ENCODE results near the gene MAP4K4.
A peak's percentile ranks its signal among the peaks of the same experiment; 100 is the strongest.

MAP4K4 gene

GRCh38 chr2:101844055-101844635 lies 146.6 kb downstream of the MAP4K4 start:
- no peak for DNase-seq

DNA sequence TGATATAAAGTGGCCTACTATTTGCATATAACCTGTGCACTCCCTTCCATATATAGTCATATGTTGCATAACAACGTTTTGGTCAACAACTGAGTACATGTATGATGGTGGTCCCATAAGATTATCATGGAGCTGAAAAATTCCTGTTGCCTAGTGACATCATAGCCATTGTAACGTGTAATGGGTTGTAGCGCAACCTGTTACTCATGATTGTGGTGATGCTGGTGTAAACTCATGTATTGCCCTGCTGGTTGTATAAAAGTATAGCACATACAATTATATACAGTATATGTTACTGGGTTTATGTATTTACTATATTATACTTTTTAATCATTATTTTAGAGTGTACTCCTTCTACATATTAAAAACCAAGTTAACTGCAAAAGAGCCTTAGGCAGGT lies 149.5 kb downstream of the MAP4K4 start:
- DNase-seq: no peak

GRCh38 chr2:101847661-101848339 lies 150.3 kb downstream of the MAP4K4 start:
- no peak for DNase-seq

- no peak for DNase-seq
Observed at GRCh38 chr2:101848769-101849410, 151.4 kb downstream of the MAP4K4 start.

- no peak for DNase-seq
Observed at GRCh38 chr2:101850450-101850849, 152.9 kb downstream of the MAP4K4 start.

DNA sequence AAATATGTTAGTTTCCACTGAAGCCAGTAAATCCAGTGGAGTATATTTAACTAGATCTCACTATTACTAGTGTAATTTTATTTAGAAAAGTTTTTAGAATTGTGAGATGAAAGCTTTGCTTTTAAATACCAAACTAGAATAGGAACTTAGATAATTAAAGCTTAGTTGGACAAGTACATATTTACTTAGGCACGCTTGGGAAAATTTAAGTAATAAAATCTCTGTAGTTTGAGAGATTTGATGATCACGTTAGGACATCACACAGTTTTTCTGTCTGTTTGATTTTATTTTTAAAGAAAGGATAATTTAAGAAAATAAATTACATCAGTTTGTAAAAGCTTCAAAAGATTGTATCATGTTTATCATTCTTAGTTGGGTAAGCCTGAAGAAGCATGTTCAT lies 153.5 kb downstream of the MAP4K4 start:
- DNase-seq: no peak

- DNase-seq: no peak
Observed at GRCh38 chr2:101852824-101853223, 155.3 kb downstream of the MAP4K4 start.

GRCh38 chr2:101854877-101855276 lies 157.4 kb downstream of the MAP4K4 start:
- DNase-seq: no peak

DNA sequence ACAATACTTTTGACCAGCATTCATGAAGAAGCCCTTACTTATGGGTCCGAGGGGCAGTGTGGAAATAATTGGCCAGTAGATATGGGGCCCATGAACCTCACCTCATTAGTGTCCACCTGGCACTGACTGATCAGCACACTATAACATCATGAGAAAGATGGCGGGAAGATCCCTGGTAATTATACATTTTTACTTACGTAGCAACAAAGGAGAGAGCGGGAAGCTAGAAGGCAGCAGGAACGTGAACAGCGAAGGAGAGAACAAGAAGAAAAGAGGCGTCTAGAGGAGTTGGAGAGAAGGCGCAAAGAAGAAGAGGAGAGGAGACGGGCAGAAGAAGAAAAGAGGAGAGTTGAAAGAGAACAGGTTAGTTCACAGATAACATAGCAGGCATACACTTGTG lies 158.3 kb downstream of the MAP4K4 start:
- DNase-seq: no peak

DNA sequence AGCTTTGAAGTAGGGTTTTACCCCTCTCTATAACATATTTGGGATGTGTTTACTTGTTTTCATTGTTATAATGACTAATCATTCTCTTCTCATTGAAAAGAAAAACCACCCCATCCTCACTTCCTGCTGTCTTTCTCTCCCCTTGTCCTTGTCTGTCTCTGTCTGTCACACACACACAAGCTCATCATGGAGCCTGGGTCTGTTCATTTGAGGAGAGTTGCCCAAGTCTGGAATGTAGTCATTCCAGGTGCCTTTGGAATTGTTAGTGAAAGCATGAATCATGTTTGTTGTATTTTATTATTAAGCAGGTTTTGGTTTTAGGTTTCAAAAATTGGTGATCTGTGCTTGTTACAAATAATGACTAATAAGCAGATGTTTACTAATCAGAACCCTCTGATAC lies 160.7 kb downstream of the MAP4K4 start:
- DNase-seq: no peak

GRCh38 chr2:101858910-101859309 lies 161.4 kb downstream of the MAP4K4 start:
- no peak for DNase-seq

DNA sequence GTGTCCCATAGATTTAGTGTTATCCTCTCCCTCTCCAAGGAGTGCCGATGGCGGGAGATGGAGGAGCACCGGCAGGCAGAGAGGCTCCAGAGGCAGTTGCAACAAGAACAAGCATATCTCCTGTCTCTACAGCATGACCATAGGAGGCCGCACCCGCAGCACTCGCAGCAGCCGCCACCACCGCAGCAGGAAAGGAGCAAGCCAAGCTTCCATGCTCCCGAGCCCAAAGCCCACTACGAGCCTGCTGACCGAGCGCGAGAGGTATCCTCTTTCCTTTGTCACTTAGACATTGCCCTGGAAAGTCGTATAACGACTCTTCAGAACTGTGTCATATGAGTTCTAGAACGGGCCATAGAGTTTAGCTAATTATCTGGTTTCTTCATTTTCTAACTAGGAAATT lies 162.1 kb downstream of the MAP4K4 start:
- no peak for DNase-seq

DNA sequence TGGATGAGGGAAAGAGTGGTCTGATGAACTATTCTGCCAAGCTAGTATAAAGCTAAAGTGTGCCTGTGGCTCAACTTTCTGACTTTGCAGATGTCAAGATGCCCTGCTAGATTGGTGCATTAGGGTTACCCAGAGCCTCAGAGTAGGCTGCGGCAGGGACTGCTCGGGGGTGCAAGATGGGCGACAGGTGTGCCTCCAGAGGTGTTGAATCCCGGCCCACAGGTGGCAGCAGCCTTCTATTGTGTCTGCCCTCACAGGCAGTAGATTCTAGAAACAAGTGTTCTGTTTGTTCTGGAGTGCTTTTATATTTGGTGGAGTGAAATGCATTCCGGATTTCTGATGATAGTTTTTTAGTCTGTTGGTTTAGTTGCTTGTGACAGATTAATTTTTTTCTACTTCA lies 162.7 kb downstream of the MAP4K4 start:
- no peak for DNase-seq

GRCh38 chr2:101860782-101861181 lies 163.3 kb downstream of the MAP4K4 start:
- DNase-seq: no peak

DNA sequence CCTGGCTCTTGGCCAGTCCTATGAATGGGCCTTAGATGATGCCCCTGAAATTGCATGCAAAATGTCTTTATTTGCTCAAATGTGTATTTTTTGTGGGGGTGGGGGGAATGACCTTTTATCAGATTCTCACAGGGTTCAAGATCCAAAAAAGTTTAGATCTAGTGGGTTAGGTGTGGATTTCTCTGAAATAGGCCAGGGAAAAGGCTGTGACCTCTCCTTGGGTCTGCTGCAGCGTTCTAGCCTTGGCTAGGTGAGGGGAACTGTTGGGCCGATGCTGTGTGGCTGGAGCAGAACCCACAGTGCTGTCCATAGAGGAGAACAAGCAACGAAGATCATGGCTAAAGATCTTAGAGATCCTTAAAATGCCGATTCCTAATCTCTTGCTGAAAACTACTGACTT lies 163.9 kb downstream of the MAP4K4 start:
- no peak for DNase-seq

DNA sequence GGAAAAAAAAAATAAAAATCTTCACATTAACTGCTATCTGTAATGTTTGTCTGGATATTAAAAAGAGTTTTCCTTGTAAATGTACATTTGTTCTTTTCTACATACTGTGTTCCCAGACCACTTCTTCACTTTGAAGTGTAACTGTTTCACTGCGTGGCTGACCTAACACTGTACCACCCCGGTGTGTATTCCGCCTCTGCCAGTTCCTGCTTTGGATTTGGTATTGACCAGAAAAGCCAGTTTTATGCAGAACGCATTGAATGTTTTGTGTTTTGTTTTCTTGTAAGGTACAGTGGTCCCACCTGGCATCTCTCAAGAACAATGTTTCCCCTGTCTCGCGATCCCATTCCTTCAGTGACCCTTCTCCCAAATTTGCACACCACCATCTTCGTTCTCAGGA lies 166.0 kb downstream of the MAP4K4 start:
- no peak for DNase-seq

GRCh38 chr2:101864426-101864825 lies 166.9 kb downstream of the MAP4K4 start:
- DNase-seq: no peak

DNA sequence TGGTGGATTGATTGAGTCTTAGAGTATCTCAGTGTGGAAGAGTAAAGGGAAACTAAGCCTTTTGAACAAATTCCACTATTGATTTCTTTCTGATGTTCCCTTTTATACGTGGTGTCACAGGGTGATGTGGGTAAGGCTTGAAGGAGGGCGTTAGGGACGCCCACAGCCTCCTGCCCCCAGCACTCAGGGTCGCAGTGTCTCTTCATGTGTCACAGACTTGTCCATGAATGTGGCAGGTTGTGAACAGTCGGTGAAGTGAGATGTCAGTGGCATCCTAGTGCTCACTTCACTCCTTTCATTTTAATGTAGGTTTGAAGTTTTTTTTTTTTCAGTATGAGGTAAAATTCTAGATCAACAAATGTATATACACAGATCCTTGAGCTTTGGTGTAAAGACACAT lies 171.0 kb downstream of the MAP4K4 start:
- DNase-seq: no peak

GRCh38 chr2:101869527-101869926 lies 172.0 kb downstream of the MAP4K4 start:
- no peak for DNase-seq

- DNase-seq: no peak
Observed at GRCh38 chr2:101870444-101870843, 172.9 kb downstream of the MAP4K4 start.

- no peak for DNase-seq
Observed at GRCh38 chr2:101871480-101871879, 174.0 kb downstream of the MAP4K4 start.

GRCh38 chr2:101872480-101872879 lies 175.0 kb downstream of the MAP4K4 start:
- DNase-seq: no peak

DNA sequence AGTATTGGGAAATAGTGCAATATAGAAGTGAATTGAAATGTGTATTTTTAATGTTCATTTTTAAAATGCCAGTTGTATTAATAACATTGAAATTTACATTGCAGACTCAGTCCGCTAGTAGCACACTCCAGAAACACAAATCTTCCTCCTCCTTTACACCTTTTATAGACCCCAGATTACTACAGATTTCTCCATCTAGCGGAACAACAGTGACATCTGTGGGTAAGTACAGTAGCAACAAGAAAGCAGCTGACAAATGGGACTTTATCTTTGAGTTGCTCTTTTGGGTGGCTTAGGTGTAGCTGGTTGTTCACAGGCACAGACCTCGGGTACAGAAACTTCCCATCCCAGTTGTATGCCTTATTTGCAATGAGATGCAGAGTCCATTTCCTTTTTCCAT lies 176.0 kb downstream of the MAP4K4 start:
- peak in 1 of 6 experiments; percentile 5 for DNase-seq

GRCh38 chr2:101874069-101874468 lies 176.6 kb downstream of the MAP4K4 start:
- DNase-seq: no peak

- DNase-seq: no peak
Observed at GRCh38 chr2:101879466-101879865, 182.0 kb downstream of the MAP4K4 start.
